Calu3 (cell line): ENCODE data around the gene AKAP12. TPM values are rescaled to one million over a fixed set of nuclear protein-coding genes. Genes with fewer than 3 reads are reported as not detected.

Source experiments
- BruUV-seq: library from RNA; stranded (reverse); fragments of 400-500 nt; replicated peaks from 2 replicates; lab custom pipeline; 2021; lab: Mats Ljungman, UMichigan
- CTCF ChIA-PET: fragments of 300-600 bp; sonication (Branson Sonifier 250); formaldehyde crosslinking; loops from one replicate; lab custom pipeline; 2022; ENCODE audit warnings: antibody characterized with exemption; lab: Charles Lee
- DNase-seq: peaks from one replicate; pipeline ENCODE4 v3.0.0; 2022
- H3K27ac Mint-ChIP-seq: one replicate; pipeline ENCODE4 v1.8.0; 2022; ENCODE audit warnings: mixed read lengths; ENCODE audit not compliant: unreplicated experiment
- H3K27me3 Mint-ChIP-seq: one replicate; pipeline ENCODE4 v1.8.0; 2022; ENCODE audit warnings: mixed read lengths; ENCODE audit not compliant: unreplicated experiment
- H3K36me3 Mint-ChIP-seq: one replicate; pipeline ENCODE4 v1.8.0; 2022; ENCODE audit warnings: mild to moderate bottlenecking, moderate library complexity, mixed read lengths; ENCODE audit not compliant: insufficient read depth, unreplicated experiment
- H3K4me1 Mint-ChIP-seq: one replicate; pipeline ENCODE4 v1.8.0; 2022; ENCODE audit warnings: mild to moderate bottlenecking, low read depth, mixed read lengths; ENCODE audit not compliant: unreplicated experiment
- H3K4me3 Mint-ChIP-seq: one replicate; pipeline ENCODE4 v1.8.0; 2022; ENCODE audit warnings: mild to moderate bottlenecking, low read depth, moderate library complexity, mixed read lengths; ENCODE audit not compliant: unreplicated experiment
- H3K9me3 Mint-ChIP-seq: one replicate; pipeline ENCODE4 v1.8.0; 2022; ENCODE audit warnings: low read depth, mixed read lengths; ENCODE audit not compliant: unreplicated experiment
- CTCF ChIP-seq: fragments of 200-600 bp; IDR thresholded peaks from one replicate; pipeline ENCODE4 v1.8.0; 2022; ENCODE audit warnings: antibody characterized with exemption; ENCODE audit not compliant: unreplicated experiment
- intact Hi-C: fragments of 100-400 bp; cut with micrococcal nuclease; formaldehyde crosslinking; loops from one replicate; pipeline ENCODE4 v1.10.0; 2022; ENCODE audit not compliant: unreplicated experiment
- total RNA-seq: library from RNA; stranded (reverse); gene quantifications from 2 replicates; pipeline ENCODE4 v1.2.3, GENCODE V29; 2022

The AKAP12 gene
- total RNA-seq, 1 experiment from 2014 or later: 31.8 TPM

DNA sequence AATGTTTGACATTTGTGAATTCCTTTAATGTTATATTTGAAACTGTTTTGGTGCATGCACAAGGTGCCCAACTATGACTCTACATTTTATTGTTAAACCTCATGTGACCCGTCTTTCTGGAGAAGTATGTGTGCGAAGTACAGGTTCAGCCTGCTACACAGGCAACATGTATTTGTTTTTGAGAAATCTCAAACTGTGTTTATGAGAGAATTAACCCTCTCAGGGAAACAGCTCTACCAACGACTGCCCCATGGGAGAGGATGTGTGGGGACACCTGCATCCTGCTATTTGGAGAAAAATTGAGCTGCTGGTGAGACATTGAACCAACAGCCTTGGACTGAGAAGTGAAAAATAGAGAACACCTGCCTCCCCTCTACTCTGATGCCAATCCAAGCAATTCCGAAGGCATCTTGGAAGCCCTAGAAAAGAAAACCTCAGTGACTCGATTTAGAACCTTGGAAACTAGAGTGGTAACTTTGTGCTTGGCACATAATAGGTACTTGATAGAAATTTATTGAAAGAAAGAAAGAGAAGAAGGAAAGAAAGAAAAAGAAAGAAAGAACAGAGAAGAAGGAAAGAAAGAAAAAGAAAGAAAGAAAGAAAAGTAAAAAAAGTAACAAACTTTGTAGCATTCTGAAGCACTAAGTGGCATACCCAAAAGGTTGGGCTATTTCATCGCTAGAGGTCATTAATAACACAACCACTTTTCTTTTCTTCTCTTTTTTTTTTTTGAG, 2.9 kb upstream of the AKAP12 start:
- no peak for TF ChIP-seq CTCF
- no peak for DNase-seq
- no peaks in the 10 kb centered on the region for H3K27me3 Mint-ChIP-seq
- peaks cover 20% of the 10 kb centered on the region for H3K36me3 Mint-ChIP-seq
- H3K4me3 Mint-ChIP-seq: no peak overlapping the region
- no peak overlapping the region for H3K27ac Mint-ChIP-seq
- intact Hi-C loops: no loop called here
- no TSS peak for BruUV-seq
- CTCF ChIA-PET: no interaction called here
- no peaks in the 10 kb centered on the region for H3K9me3 Mint-ChIP-seq
- no peaks in the 10 kb centered on the region for H3K4me1 Mint-ChIP-seq

DNA sequence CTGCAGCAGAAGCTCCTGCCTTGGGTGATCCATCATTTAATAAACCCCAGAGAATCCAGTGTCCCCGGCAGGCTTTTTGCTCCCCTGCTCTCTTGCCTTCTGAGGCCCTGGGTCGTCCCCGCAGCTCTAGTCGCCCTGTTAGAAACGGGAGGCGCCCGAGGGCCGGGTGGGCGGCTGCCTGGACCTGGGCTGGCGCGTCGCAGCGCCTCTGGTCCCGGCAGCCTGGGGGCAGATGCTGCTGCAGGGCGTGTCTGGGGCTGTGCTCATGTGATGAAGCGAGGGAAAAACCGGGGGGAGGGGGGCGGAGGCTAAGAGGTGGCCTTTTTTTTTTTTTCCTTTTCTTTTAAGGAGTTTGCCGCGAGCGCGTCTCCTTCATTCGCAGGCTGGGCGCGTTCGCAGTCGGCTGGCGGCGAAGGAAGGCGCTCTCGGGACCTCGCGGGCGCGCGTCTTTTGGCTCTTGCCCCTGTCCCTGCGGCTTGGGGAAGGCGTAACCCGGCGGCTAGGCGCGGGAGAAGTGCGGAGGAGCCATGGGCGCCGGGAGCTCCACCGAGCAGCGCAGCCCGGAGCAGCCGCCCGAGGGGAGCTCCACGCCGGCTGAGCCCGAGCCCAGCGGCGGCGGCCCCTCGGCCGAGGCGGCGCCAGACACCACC, 394 bp downstream of the AKAP12 start:
- Mint-ChIP-seq H3K27ac (no peak overlapping the region), H3K27me3 (no peaks in the 10 kb centered on the region), H3K4me3 (peak overlapping the region; percentile 80), H3K36me3 (peaks cover 25% of the 10 kb centered on the region), H3K9me3 (no peaks in the 10 kb centered on the region), H3K4me1 (peaks cover 11% of the 10 kb centered on the region)
- DNase-seq: peak; percentile 49
- no TSS peak for BruUV-seq
- CTCF ChIA-PET: interaction anchor here (0.6 to 0.7 kb wide), 3 partner anchors 25 to 158 kb away, joined by 3 to 10 read pairs (median 6); no protein-coding TSS in a partner anchor
- intact Hi-C loops: no loop called here
- no peak for TF ChIP-seq CTCF

DNA sequence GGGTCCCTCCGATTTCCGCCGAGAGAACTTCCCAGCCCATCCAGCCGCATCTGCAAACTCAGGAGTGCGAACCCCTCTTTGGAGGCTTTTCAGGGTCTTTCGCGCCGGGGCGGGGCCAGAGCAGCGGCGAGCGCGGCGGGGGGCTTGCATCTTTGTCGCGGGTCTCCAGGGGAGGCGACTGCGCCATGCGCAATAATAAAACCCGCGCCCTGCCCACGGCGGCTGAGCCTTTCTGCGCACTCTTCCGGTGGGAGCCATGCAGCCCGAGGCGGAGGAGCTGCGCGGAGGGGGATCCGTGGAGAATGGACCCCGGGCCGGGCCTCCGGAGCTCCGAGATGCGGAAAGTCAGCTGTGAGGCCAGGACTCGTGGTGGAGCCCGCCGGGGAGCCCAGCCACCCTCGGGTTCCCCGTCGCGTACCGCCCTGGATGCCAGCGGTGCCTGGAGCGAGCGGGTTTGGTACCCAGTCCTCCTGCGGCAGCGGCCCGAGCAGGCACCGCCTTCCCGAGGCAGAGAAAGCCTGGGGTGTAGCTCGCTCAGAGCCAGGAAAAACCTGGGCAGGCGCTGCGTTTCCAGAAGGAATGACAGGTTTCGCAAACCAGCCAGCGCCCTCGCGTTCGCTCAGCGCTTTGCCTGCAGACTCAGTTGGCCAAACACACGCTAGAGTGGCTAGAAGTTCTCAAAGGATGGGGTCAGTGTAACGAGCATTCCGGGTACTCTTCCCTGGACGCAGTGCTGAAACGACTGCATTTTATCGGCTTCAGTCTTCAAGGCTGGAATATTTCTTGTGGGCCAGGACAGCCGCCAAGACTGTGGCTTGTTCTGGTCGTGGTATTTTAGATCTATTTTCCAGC, 1.2 kb downstream of the AKAP12 start:
- TSS peak; percentile 64 for BruUV-seq
- intact Hi-C loops: no loop called here
- peak; percentile 35 for DNase-seq
- no peak for TF ChIP-seq CTCF
- H3K9me3 Mint-ChIP-seq: no peaks in the 10 kb centered on the region
- CTCF ChIA-PET: interaction anchor here (0.6 to 1.1 kb wide), 4 partner anchors 24 to 159 kb away, joined by 3 to 10 read pairs (median 4); no protein-coding TSS in a partner anchor
- H3K36me3 Mint-ChIP-seq: peaks cover 25% of the 10 kb centered on the region
- H3K27ac Mint-ChIP-seq: no peak overlapping the region
- no peaks in the 10 kb centered on the region for H3K27me3 Mint-ChIP-seq
- H3K4me1 Mint-ChIP-seq: peaks cover 11% of the 10 kb centered on the region
- H3K4me3 Mint-ChIP-seq: peak overlapping the region; percentile 80

GRCh38 chr6:151241853-151242252, 2.1 kb downstream of the AKAP12 start:
- no peak for DNase-seq
- BruUV-seq: TSS peak; percentile 39
- H3K27ac Mint-ChIP-seq: no peak overlapping the region
- intact Hi-C loops: no loop called here
- H3K27me3 Mint-ChIP-seq: no peaks in the 10 kb centered on the region
- peaks cover 11% of the 10 kb centered on the region for H3K4me1 Mint-ChIP-seq
- TF ChIP-seq CTCF: no peak
- peak overlapping the region; percentile 80 for H3K4me3 Mint-ChIP-seq
- CTCF ChIA-PET: no interaction called here
- H3K9me3 Mint-ChIP-seq: no peaks in the 10 kb centered on the region
- H3K36me3 Mint-ChIP-seq: peaks cover 25% of the 10 kb centered on the region
